ENCODE results near the gene MTRR. TPM values are rescaled to one million over a fixed set of nuclear protein-coding genes. Genes with fewer than 3 reads are reported as not detected.

The MTRR gene
- 18.6 and 27.0 TPM in 2 replicates for total RNA-seq

GRCh38 chr5:7868773-7869473 lies at the start of gene MTRR, which contains the start of gene FASTKD3:
TSS of gene MTRR (plus strand) at chr5:7869148. CDS start at chr5:7870795, 1,647 bp downstream.
TSS of gene FASTKD3 (minus strand) at chr5:7869031. CDS start at chr5:7868083, 948 bp downstream.

GRCh38 chr5:7850395-7851239 lies 18.3 kb upstream of the MTRR start, which contains the start of gene CFAP90:
TSS of gene CFAP90 (minus strand) at chr5:7851133. CDS start at chr5:7851021, 112 bp downstream.

Other genes with a start within 250 kb of the MTRR start
- gene CFAP90, start 18.0 kb upstream of the MTRR start, total RNA-seq = not detected in 2 replicates
- 5.9 and 7.1 TPM in 2 replicates for gene FASTKD3, start 117 bp upstream of the MTRR start, total RNA-seq

Data from smooth muscle cell of the pulmonary artery (primary cell).